IPS DF 6.9 (cell line): ENCODE measurements around the gene HDGFL2.
"Not testable (repeated sequence)": the region's sequence is repeated elsewhere in the genome, so short reads cannot be mapped to it uniquely, and the experiment has no call there.

ENCODE experiments used
- DNase-seq: peaks from one replicate; pipeline ENCODE4 v3.0.0-alpha.2; 2013; ENCODE audit warnings: low read depth, low spot score
- H3K27ac ChIP-seq: one replicate; pipeline ENCODE4 v1.5.1; 2013; ENCODE audit warnings: low read length, control low read depth
- H3K27me3 ChIP-seq: 2 replicates; pipeline ENCODE4 v1.6.1; 2013; ENCODE audit warnings: mild to moderate bottlenecking, low read length; ENCODE audit not compliant: control insufficient read depth, insufficient read depth
- H3K36me3 ChIP-seq: 2 replicates; pipeline ENCODE4 v1.6.1; 2013; ENCODE audit warnings: low read length; ENCODE audit not compliant: control insufficient read depth, insufficient read depth
- H3K4me1 ChIP-seq: 2 replicates; pipeline ENCODE4 v1.6.1; 2013; ENCODE audit warnings: low read length; ENCODE audit not compliant: control insufficient read depth, insufficient read depth
- H3K4me3 ChIP-seq: 2 replicates; pipeline ENCODE4 v1.5.1; 2013; ENCODE audit warnings: mild to moderate bottlenecking, low read length
- H3K9me3 ChIP-seq: 2 replicates; pipeline ENCODE4 v1.6.1; 2013; ENCODE audit warnings: low read length, inconsistent platforms; ENCODE audit not compliant: control insufficient read depth, insufficient read depth
- WGBS: extraction: QIAGEN DNeasy Blood & Tissue Kit; methylation state at CpG from one replicate; pipeline ENCODE4 v1.1.7; 2013; ENCODE audit warnings: mixed read lengths, missing lambda C conversion rate; ENCODE audit not compliant: insufficient read length, insufficient coverage; 5-methylcytosine and 5-hydroxymethylcytosine counted together

The HDGFL2 gene

GRCh38 chr19:4534836-4535658, 63.0 kb downstream of the HDGFL2 start, which contains the start of gene PLIN5:
Gene PLIN5 (minus strand): TSS chr19:4535224. CDS start chr19:4534074, 1,150 bp downstream.
- WGBS, result no CpG with 5 or more reads among the region's 49 CpGs
- DNase-seq, result no peak
- Histone ChIP-seq H3K4me1 (peaks cover 3% of the 10 kb centered on the region; the same call in 1 of the 2 replicates), H3K27me3 (no peaks in the 10 kb centered on the region; the same call in 1 of the 2 replicates), H3K27ac (no peak within 1 kb of the TSS), H3K4me3 (peak within 1 kb of the TSS; percentile 28; the same call in 1 of the 2 replicates), H3K36me3 (no peaks in the 10 kb centered on the region), H3K9me3 (no peaks in the 10 kb centered on the region)

DNA sequence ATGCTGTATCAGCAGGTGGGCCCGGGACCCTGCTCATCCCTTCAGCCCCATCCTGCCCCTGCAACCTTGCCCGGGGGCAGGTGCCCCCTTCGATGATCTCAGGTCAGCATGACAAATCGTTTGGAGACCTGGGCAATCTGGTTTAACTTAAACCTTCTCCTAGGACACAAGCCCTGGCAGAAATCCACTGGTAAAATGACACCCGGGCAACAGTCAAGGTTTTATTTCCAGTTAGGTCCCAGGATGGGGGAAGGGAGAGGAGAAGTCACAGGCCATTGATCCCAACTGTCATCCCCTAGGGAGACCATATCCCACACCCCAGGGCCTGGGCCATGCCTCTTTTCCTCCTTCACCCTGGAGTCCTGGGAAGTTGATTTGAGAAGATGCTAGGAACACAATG, 64.7 kb downstream of the HDGFL2 start:
- H3K4me3 ChIP-seq, result no peak overlapping the region
- no CpG with 5 or more reads among the region's 5 CpGs for WGBS
- no peak overlapping the region for H3K27ac ChIP-seq
- no peaks in the 10 kb centered on the region; the same call in 1 of the 2 replicates for H3K27me3 ChIP-seq
- no peaks in the 10 kb centered on the region for H3K9me3 ChIP-seq
- no peaks in the 10 kb centered on the region for H3K36me3 ChIP-seq
- DNase-seq, result no peak
- peaks cover 3% of the 10 kb centered on the region; the same call in 1 of the 2 replicates for H3K4me1 ChIP-seq

- H3K4me1 ChIP-seq, result peaks cover 3% of the 10 kb centered on the region; the same call in 1 of the 2 replicates
- no peaks in the 10 kb centered on the region for H3K9me3 ChIP-seq
- WGBS, result no CpG with 5 or more reads among the region's 27 CpGs
- H3K27me3 ChIP-seq, result no peaks in the 10 kb centered on the region; the same call in 1 of the 2 replicates
- DNase-seq, result no peak
- H3K36me3 ChIP-seq, result no peaks in the 10 kb centered on the region
- H3K27ac ChIP-seq, result no peak overlapping the region
- no peak overlapping the region for H3K4me3 ChIP-seq
These were observed 66.0 kb downstream of the HDGFL2 start for GRCh38 chr19:4537953-4538600.

- no peak overlapping the region for H3K27ac ChIP-seq
- H3K4me1 ChIP-seq, result peaks cover 3% of the 10 kb centered on the region; the same call in 1 of the 2 replicates
- H3K4me3 ChIP-seq, result no peak overlapping the region
- H3K9me3 ChIP-seq, result no peaks in the 10 kb centered on the region
- DNase-seq, result no peak
- no peaks in the 10 kb centered on the region; the same call in 1 of the 2 replicates for H3K36me3 ChIP-seq
- H3K27me3 ChIP-seq, result no peaks in the 10 kb centered on the region; the same call in 1 of the 2 replicates
- WGBS, result no CpG with 5 or more reads among the region's 13 CpGs
These were observed 66.5 kb downstream of the HDGFL2 start for GRCh38 chr19:4538601-4538954.

DNA sequence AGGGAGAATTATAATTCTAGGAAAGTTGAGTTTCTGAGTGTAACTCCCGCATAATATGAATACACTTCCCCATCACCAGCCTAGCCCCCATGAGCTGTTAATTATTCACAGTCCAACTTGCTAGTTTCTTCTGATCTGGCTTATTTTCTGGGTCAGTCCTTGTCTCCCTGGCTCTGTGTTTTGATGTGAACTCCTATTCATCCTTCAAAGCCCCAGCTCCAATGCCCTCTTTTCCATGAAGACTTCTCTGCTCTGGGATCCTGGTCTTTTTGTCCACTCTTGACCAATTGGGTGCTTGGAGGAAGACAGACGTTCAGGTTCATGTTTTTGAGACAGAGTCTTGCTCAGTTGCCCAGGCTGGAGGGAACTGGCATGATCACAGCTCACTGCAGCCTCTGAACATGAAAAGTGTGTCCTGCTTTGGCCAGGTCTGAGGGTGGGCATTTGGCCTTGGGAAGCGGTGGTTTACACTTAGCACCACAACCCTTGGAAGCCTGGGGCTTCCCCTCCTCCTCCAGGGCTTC, 67.1 kb downstream of the HDGFL2 start:
- no peak overlapping the region for H3K4me3 ChIP-seq
- H3K9me3 ChIP-seq, result no peaks in the 10 kb centered on the region
- H3K36me3 ChIP-seq, result no peaks in the 10 kb centered on the region; the same call in 1 of the 2 replicates
- H3K4me1 ChIP-seq, result peaks cover 3% of the 10 kb centered on the region; the same call in 1 of the 2 replicates
- H3K27me3 ChIP-seq, result no peaks in the 10 kb centered on the region; the same call in 1 of the 2 replicates
- no peak for DNase-seq
- WGBS, result no CpG with 5 or more reads among the region's 3 CpGs
- no peak overlapping the region for H3K27ac ChIP-seq

GRCh38 chr19:4539693-4540581, 67.8 kb downstream of the HDGFL2 start, which contains the start of gene LRG1:
Gene LRG1 (minus strand): TSS chr19:4540036. CDS start chr19:4540013, 23 bp downstream.
- H3K9me3 ChIP-seq, result no peaks in the 10 kb centered on the region
- H3K27ac ChIP-seq, result no peak within 1 kb of the TSS
- H3K4me3 ChIP-seq, result no peak within 1 kb of the TSS
- no peaks in the 10 kb centered on the region for H3K27me3 ChIP-seq
- WGBS, result no CpG with 5 or more reads among the region's 14 CpGs
- DNase-seq, result no peak
- no peaks in the 10 kb centered on the region; the same call in 1 of the 2 replicates for H3K36me3 ChIP-seq
- H3K4me1 ChIP-seq, result no peaks in the 10 kb centered on the region

GRCh38 chr19:4541114-4541805, 69.2 kb downstream of the HDGFL2 start:
- Histone ChIP-seq H3K9me3 (no peaks in the 10 kb centered on the region), H3K36me3 (no peaks in the 10 kb centered on the region; the same call in 1 of the 2 replicates), H3K4me3 (no peak overlapping the region), H3K27me3 (no peaks in the 10 kb centered on the region), H3K4me1 (no peaks in the 10 kb centered on the region), H3K27ac (no peak overlapping the region)
- no peak for DNase-seq
- no CpG with 5 or more reads among the region's 12 CpGs for WGBS

DNA sequence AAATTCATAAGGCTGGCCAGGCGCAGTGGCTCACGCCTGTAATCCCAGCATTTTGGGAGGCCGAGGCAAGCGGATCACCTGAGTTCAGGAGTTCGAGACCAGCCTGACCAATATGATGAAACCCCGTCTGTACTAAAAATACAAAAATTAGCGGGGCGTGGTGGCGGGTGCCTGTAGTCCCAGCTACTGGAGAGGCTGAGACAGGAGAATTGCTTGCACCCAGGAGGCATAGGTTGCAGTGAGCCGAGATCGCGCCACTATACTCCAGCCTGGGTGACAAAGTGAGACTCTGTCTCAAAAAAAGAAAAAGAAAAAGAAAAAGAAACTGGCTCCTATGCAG, 69.7 kb downstream of the HDGFL2 start:
- H3K27me3 ChIP-seq, H3K4me1 ChIP-seq, H3K9me3 ChIP-seq, H3K36me3 ChIP-seq, DNase-seq, H3K4me3 ChIP-seq, H3K27ac ChIP-seq: not testable (repeated sequence)
- no CpG with 5 or more reads among the region's 12 CpGs for WGBS

- Histone ChIP-seq H3K27ac (no peak overlapping the region), H3K9me3 (no peaks in the 10 kb centered on the region), H3K27me3 (no peaks in the 10 kb centered on the region), H3K4me3 (no peak overlapping the region), H3K4me1 (no peaks in the 10 kb centered on the region), H3K36me3 (peaks cover 5% of the 10 kb centered on the region; the same call in 1 of the 2 replicates)
- WGBS, result no CpG with 5 or more reads among the region's 77 CpGs
- DNase-seq, result no peak
These were observed 71.1 kb downstream of the HDGFL2 start for GRCh38 chr19:4542896-4543841.
